Cardiac septum (tissue), 1 donor: ENCODE results near the gene METAP1. TPM values are rescaled to one million over a fixed set of nuclear protein-coding genes. Genes with fewer than 3 reads are reported as not detected.
"Not testable (repeated sequence)": the region's sequence is repeated elsewhere in the genome, so short reads cannot be mapped to it uniquely, and the experiment has no call there.

Experiments
- DNase-seq: peaks from one replicate; pipeline ENCODE4 v3.0.0-alpha.2; 2020; ENCODE audit warnings: low spot score
- intact Hi-C: fragments of 100-400 bp; cut with DNase I; formaldehyde crosslinking; loops from one replicate; pipeline ENCODE4 v1.14.0; 2022
- total RNA-seq: library from RNA; stranded (reverse); fragmentation: NEBNext Ultra II Directional; extraction: Animal tissue kit (Norgen Biotek cat#: 25700); gene quantifications from one replicate; pipeline ENCODE4 v1.2.1, GENCODE V29; 2021
- donor health status: DM: no; HTN: no; CAD: no.

The METAP1 gene
- total RNA-seq, 1 donor from 2014 or later = 56.2 TPM

DNA sequence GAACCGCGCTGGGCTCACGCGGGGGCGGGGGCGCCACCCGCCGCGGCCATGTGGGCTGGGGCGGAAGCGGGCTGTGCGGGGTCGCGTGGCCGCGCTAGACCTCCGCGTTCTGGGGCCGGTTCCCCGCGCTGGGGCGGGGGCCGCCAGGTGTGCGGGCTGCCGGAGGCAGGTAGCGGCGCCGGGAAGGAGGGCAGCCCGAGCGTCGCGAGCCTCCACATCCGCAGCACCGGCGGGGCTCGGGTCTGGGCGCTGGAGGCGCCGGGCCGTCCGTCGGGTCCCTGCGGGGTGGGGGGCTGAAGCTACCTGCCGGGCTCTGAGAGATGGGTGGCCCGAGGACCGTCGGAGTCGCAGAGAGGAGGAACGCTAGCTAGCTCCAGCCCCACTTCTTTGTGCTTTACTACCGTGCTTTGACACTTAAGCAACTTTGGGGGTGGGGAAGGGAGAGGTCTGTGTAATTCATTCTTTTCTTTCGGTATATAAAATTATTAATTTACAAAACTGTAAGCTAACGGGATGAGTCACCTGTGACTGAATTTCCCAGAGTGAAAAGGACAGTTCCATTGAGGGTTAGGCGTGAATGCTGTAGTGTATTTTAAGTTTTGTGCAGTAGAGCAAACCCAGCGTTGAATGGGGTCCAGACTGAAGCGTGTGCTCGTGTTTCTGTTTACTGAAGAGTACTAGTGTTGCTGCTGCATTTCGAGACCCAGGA lies 689 bp downstream of the METAP1 start:
- intact Hi-C loops = loop anchor here (2.0 to 10.0 kb wide), 3 partner anchors 337 to 734 kb away; partner anchors contain the start of genes RAP1GDS1 and TSPAN5
- DNase-seq = no peak

DNA sequence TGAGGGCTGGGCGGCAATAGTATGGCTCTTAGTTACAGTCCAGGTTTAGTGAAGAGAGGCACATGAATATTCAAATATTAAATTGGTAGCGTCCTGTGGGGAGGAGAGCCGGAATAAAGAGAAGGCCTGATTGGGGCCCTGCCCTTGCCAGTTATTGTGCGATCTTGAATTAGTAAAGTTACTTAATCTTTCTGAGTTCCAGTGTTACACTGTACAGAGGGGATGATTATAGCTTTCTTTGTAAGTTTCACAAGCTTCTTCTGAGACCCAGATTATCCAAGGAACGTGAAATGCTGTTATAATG lies 1.2 kb downstream of the METAP1 start:
- no peak for DNase-seq
- intact Hi-C loops = loop anchor here (2.0 to 10.0 kb wide), 3 partner anchors 338 to 734 kb away; partner anchors contain the start of genes RAP1GDS1 and TSPAN5

DNA sequence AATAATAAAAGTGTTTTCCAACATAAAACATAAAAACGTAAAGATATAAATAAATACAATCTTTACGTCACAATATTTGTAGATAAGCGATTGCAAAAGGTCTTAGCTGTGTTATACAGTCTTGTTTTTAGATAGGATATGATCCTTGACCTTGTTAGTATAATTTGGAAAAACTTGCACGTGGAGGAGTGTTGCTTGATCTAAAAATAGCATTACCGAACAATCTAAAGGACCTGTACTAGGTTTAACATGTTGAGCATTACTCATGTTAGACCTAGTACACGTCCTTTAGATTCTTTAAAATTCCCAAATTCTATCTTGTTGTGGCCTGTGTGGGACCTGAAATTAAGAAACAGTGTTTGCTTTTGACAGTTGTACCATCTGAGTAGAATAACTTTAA lies 1.6 kb downstream of the METAP1 start:
- no peak for DNase-seq
- intact Hi-C loops = loop anchor here (2.0 to 10.0 kb wide), 3 partner anchors 338 to 735 kb away; partner anchors contain the start of genes RAP1GDS1 and TSPAN5

DNA sequence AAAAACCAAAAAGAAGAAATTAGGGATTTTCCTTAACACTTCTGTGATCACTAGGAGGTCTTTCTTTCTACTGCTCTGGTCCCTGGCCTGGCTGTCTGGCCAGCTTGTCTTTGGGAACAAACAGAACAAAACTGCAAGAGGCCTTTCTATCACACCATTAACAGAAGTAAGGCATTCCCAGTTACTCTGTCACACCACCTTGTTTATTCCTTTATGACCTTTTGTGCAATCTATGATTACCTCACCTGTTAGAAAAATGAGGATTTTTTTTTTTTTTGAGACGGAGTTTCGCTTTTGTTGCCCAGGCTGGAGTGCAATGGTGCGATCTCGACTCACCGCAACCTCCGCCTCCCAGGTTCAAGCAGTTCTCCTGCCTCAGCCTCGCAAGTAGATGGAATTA lies 3.0 kb downstream of the METAP1 start:
- intact Hi-C loops = loop anchor here (5.0 to 10.0 kb wide), 2 partner anchors 406 to 736 kb away; partner anchors contain the start of gene RAP1GDS1
- no peak for DNase-seq

DNA sequence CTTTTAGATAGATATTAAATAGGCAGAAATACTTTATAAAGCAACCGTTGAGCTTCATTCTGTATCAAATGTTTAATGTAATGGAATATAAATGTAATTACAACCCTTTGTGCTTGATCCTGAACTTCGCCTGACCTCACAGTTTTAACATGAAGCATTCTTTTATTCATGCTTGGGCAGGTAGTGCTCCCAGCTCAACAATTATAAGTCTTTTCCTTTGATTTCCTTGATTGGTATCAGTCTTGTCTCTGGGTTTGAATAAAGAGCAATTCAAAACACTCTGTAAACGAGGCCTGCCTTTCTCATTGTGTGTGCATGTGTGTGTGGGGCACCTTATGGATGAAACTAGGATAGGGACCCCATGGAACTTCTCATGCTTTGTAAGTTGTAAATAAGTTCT lies 6.8 kb downstream of the METAP1 start:
- intact Hi-C loops = no loop called here
- no peak for DNase-seq

DNA sequence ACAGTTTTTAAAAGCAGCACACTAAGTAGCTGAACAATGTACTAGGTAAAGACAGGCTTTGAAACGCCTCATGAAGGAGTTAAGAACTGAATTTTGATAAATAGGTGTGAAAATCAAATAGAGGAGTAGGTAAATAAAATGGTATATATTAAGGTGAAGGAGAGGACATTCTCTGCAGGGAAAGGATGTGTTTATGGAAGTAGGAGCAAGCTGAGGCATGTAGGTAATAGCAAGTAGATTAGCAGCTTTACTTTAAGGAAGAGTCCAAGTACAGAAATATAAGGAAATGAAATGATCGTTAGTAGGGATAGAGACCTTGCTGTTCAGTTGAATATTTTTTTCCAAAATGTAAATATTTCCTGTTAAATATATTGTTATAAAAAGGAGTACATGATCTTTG lies 12.5 kb downstream of the METAP1 start:
- intact Hi-C loops = no loop called here
- DNase-seq = no peak

DNA sequence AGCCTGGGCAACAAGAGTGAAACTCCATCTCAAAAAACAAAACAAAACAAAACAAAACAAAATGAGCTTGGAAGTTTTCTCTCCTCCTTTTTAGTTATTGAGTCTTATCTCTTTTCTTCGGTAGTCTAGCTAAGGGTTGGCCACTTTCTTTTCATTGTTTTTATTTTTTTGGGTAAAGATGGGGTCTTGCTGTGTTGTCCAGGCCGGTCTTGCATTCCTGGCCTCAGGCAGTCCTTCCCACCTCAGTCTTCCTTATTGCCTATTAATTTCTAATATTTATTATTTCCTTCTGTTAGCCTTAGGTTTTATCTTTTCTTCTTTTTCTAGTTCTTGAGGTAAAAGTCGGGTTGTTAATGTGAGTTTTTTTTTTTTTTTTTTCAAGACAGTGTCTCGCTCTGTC lies 16.4 kb downstream of the METAP1 start:
- intact Hi-C loops = no loop called here
- DNase-seq = no peak

DNA sequence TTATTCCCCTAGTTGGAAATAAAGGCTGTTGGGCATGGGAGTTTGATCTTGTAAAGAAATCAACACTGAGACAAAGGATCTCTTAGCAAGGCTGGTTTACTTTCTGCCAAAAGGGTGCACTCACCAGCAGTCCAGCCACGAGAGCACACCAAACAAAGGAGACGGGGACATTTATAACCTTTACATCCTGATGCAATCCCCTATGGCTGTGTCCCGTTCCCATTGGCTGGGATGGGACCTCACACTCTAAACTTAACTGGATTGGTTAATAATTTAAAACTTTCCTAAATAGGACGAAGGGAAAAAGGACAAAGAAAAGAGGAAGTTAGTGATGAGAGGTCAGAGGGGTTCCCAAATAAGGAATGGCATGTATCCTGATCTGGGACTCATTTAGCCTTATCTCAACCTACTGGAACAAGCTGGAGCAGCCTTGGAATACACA lies 17.9 kb downstream of the METAP1 start:
- DNase-seq = no peak
- intact Hi-C loops = no loop called here

DNA sequence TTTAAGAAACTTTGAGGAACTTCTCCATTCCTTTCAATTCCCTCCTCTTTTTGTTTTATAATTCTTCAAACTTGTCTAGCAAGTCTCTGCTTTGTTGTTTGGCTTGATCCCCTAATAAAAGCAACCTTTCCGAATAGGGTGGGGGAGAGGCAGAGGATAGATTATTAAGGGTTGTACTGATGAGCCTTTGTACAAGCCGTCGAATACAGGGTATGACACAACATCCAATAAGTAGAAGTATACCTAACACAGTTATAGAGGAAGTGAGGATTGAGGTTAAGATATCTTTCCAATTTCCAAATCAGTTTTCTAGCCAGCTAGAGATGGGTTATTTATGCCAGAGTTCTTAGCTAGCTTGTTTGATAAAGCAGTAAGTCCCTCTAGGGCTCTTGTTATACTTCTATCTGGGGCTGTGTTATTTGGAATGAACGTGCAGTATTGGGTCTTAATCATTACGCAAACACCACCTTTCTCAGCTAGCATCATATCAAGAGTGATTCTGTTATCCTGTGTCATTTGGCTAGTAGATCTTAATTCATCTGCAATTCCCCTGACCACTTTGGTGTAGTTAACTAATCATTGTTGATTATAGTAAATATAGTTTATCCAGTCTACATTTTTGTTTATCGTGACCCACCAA lies 18.5 kb downstream of the METAP1 start:
- intact Hi-C loops = no loop called here
- no peak for DNase-seq

DNA sequence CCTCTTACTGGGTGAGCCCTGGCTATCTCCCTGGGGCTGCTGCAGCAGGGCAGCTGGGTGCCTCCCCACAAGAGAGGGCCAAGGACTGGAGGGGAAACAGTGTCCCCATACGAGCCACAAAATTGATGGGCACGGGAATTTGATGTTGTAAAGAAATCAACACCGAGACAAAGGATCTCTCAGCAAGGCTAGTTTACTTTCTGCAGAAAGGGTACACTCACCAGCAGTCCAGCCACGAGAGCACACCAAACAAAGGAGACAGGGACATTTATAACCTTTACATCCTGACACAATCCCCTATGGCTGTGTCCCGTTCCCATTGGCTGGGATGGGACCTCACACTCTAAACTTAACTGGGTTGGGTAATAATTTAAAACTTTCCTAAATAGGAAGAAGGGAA lies 25.9 kb downstream of the METAP1 start:
- intact Hi-C loops = no loop called here
- no peak for DNase-seq

DNA sequence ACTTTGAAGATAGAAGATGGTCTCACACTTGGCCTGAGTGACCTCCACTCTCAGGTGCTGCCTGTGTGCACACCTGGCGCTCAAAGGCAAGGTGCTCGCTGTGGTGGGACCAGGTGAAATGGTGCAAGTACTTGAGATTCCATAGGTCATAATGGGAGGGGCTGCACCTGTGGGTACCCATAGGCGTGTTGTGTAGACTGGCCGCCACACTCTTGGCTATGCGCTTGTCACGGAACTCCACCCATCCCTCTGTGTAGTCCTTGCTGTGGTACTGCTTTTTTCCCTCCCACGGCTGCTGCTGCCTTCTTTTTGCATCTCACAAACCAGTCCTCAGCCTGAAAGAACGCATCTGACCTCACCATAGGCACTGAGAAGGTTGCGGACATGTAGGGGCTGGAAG lies 27.0 kb downstream of the METAP1 start:
- DNase-seq = no peak
- intact Hi-C loops = no loop called here

DNA sequence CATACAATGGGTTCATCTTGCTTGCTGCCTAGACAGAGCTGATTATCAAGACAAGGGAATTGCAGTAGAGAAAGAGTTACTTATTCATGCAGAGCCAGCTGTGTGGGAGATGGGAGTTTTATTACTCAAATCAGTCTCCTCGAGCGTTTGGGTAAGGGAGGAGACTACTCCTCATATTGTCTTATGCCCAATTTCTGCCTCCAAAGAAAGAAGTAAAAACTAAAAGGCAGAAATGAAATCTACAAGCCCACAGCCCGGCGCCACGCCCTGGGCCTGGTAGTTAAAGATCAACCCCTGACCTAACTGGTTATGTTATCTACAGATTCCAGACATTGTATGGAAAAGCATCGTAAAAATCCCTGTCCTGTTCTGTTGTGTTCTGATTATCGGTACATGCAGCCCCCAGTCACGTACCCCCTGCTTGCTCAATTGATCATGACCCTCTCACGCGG lies 28.3 kb downstream of the METAP1 start:
- DNase-seq, intact Hi-C loops: not testable (repeated sequence)

DNA sequence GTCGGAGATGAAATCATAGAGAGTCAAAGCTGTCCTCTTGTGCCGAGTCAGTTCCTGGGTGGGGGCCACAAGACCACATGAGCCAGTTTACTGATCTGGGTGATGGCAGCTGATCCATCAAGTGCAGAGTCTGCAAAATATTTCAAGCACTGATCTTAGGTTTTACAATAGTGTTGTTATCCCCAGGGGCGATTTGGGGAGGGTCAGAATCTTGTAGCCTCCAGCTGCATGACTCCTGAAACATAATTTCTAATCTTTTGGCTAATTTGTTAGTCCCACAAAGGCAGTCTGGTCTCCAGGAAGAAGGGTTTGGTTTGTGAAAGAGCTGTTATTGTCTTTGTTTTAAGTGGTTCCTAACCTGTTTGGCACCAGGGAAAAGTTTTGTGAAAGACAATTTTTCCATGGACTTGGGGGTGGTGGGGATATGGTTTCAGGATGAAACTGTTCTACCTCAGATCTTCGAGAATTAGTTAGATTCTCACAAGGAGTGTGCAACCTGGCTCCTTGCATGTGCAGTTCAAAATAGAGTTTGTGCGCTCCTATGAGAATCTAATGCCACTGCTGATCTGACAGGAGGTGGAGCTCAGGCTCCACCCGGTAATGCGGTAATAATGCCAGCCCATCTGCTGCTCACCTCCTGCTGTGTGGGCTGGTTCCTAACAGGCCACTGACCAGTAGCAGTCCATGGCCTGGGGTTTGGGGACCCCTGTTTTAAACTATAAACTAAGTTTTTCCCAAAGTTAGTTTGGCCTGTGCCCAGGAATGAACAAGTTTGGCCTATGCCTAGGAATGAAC lies 29.2 kb downstream of the METAP1 start:
- DNase-seq = no peak
- intact Hi-C loops = no loop called here

DNA sequence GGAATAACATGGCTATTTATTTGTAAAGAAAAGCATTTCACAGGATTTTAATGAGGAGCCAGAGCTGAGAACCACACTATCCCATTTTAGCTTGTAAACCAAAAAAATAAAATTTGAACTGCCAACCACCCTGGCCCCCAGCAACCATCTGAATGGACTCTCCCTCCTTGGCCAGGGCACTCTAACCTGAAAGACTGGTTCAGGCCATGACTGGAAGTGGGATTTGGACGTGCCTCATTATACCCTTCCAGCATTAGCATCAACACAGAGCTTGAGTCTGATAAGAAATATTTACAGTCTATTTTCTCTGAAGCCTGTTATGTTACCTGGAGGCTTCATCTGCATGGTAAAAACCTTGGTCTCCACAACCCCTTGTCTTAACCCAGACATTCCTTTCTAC lies 30.0 kb downstream of the METAP1 start:
- intact Hi-C loops = no loop called here
- DNase-seq = no peak

DNA sequence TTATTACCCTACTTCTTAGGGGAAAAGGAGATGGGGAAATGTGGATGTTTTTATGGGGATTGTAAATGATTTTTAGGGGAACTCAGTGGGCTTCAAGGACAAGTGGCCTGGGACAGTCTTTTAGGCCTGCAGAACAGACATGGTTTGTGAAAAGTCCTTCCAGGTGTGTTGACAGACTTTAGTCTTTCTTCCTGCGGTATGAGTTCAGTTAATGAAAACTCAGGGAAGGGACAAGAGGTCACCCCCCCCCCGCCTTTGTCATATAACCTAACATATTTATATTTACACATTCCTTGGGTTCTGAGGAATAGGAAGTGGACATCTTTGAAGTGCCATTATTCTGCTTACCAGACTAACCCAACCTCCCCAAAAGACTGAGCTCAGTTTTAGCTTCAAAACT lies 31.8 kb downstream of the METAP1 start:
- no peak for DNase-seq
- intact Hi-C loops = no loop called here

DNA sequence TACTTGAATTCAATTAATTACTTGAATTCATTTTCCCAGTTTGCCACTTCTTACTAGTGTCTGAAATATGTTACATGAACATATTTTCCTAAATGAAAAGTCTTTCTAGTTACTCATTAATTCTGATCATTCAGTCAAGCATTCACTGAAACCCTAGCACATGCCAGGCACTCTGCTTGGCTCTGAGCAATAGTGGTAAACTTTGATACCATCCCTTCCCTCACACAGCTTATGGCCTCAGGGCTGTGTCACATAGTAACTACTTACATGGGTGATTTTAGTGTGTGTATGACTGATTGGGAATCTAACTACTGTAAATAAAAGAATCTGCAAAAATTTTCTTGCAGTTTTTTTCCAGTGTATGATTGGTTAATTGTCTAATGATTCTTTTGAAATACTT lies 32.7 kb downstream of the METAP1 start:
- DNase-seq = no peak
- intact Hi-C loops = no loop called here

DNA sequence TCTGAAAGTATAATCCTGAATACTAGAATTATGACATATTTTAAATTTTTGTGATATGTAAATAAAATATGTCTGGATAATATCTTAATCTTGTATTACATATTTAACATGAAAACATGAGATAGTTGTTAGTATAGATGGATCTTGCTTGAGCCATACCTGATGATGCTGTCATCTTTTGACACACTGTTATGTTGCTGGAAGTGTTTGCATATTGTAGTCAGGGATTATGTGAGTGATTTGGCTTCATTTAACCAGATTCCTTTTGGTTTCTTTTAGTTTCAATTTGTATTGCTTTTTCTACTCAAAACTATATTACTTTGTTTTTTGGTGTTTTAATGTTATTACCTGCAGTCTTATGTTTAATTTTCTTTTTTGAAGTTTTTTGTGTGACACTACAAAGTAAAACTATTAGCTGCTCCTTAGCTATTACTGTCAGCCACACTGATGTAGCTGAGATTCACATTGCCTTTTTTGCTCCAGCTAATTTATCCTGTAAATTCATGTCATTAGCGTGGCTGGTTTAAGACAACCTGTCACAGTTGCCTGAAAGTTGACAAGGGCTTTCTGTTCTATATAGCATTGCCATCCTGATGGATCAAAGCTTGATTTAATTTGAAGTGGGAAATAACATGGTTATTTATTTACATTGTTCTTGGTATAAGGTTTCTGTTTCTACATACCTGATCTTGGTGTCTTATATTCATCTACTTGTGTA lies 33.7 kb downstream of the METAP1 start:
- intact Hi-C loops = no loop called here
- no peak for DNase-seq

DNA sequence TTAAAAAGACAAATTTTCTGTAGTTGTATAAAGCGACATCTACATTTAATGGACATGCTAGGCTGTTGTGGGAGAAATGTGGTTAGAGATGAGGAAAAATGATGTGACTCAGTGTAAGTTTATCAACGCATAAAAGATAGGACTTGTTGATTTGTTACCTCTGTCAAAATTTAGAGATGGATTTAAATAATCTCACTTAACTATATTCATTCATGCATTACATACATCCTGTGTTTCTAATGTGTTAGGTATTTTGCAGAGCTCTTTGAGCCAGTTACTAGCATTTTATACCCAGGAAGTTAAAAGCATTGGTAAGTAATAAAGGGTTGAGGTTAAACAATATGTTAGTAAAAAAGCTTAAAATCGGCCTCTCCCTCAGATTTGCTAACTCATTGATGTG lies 34.3 kb downstream of the METAP1 start:
- DNase-seq = no peak
- intact Hi-C loops = no loop called here

DNA sequence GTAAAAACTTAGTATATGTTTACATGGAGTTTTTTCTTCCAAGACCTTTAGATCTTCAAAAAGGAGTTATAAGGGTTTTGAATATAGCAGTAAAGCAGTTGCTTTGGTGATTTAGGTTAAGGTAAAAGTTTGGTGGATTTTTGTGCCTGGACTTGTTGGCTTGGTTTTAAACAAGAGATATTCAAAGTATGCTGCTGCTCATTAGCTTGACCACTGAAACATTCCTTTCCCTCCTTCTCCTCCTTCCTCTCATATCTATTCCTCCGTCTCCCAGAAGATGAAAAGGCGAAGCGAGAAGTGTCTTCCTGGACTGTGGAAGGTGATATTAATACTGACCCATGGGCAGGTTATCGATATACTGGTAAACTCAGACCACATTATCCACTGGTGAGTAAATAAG lies 38.4 kb downstream of the METAP1 start:
- intact Hi-C loops = no loop called here
- no peak for DNase-seq

DNA sequence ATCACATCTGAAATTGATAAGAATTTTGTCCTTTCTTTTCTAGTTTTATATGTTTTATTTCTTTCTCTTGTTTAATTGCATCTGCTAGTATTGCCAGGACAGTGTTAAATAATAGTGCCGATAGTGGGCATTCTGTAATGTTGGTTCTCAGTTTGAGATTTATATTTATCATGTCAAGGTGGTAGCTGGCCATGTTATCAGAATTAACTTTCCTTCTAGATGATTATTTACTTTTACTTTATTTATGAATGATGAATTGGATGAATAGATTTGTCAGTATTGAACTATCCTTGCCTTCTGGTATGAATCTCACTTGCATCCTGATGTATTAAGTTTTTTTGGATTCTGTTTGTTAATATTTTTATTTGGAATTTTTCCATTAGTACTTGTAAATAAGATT lies 42.7 kb downstream of the METAP1 start:
- no peak for DNase-seq
- intact Hi-C loops = no loop called here
